ENCODE data around the gene YIF1B.

The YIF1B gene

GRCh38 chr19:38308006-38308766 lies 7.6 kb downstream of the YIF1B start:
- no peak for TF ChIP-seq CTCF (IDR thresholded peaks at IDR 0.05; ENCODE audit: low read depth, low read length)

GRCh38 chr19:38307597-38307996 lies 8.2 kb downstream of the YIF1B start:
- no peak for DNase-seq (ENCODE audit: extremely low read depth, low read depth)
- TF ChIP-seq CTCF (IDR thresholded peaks at IDR 0.05; ENCODE audit: low read depth, low read length): no peak

More at GRCh38 chr19:38308006-38308766, 7.6 kb downstream of the YIF1B start:
- no peak for DNase-seq (ENCODE audit: extremely low read depth, low read depth)

GRCh38 chr19:38307076-38307475 lies 8.7 kb downstream of the YIF1B start:
- no peak for DNase-seq (ENCODE audit: extremely low read depth, low read depth)
- no peak for TF ChIP-seq CTCF (IDR thresholded peaks at IDR 0.05; ENCODE audit: low read depth, low read length)

GRCh38 chr19:38306236-38306635 lies 9.5 kb downstream of the YIF1B start:
- DNase-seq (ENCODE audit: extremely low read depth, low read depth): no peak
- no peak for TF ChIP-seq CTCF (IDR thresholded peaks at IDR 0.05; ENCODE audit: low read depth, low read length)

- no peak for DNase-seq (ENCODE audit: extremely low read depth, low read depth)
- no peak for TF ChIP-seq CTCF (IDR thresholded peaks at IDR 0.05; ENCODE audit: low read depth, low read length)
Observed at GRCh38 chr19:38304866-38305429, 10.8 kb downstream of the YIF1B start.

- DNase-seq (ENCODE audit: extremely low read depth, low read depth): no peak
- no peak for TF ChIP-seq CTCF (IDR thresholded peaks at IDR 0.05; ENCODE audit: low read depth, low read length)
Observed at GRCh38 chr19:38304352-38304865, 11.3 kb downstream of the YIF1B start.
